Fibroblast of lung (primary cell): ENCODE results near the gene CHCHD2.

Source experiments
- EZH2 ChIP-seq: IDR thresholded peaks from 2 replicates; pipeline ENCODE4 v1.5.1; 2012; ENCODE audit warnings: low read length, control low read depth, mild to moderate bottlenecking; ENCODE audit errors: missing control alignments
- TF ChIP-seq, protein P1 (sequence below), 2 donors: IDR thresholded peaks in 1 of 2; conservative IDR thresholded peaks in 1 of 2; 1 replicate in 1 of 2; 2 replicates in 1 of 2; pipeline ENCODE4 v1.5.1; 2011 to 2012; ENCODE audit warnings: low read length in 2 of 2, control low read depth in 1 of 2, inconsistent platforms in 1 of 2, low read depth in 1 of 2, mild to moderate bottlenecking in 1 of 2

DNA sequence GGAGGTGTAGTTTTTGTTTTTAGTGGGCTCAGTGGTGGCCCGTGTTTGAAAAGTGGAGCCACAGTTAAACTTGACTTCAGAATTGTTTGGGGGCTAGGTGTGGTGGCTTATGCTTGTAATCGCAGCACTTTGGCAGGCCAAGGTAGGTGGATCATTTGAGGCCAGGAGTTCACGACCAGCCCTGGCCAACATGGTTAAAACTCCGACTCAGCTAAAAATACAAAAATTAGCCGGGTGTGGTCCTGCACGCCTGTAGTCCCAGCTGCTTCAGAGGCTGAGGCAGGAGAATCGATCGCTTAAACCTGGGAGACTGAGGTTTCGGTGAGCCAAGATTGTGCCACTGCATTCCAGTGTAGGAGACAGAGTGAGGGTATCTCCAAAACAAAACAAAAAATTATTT lies 52.9 kb downstream of the CHCHD2 start:
- TF ChIP-seq EZH2, result no peak
- TF ChIP-seq, protein P1, sequence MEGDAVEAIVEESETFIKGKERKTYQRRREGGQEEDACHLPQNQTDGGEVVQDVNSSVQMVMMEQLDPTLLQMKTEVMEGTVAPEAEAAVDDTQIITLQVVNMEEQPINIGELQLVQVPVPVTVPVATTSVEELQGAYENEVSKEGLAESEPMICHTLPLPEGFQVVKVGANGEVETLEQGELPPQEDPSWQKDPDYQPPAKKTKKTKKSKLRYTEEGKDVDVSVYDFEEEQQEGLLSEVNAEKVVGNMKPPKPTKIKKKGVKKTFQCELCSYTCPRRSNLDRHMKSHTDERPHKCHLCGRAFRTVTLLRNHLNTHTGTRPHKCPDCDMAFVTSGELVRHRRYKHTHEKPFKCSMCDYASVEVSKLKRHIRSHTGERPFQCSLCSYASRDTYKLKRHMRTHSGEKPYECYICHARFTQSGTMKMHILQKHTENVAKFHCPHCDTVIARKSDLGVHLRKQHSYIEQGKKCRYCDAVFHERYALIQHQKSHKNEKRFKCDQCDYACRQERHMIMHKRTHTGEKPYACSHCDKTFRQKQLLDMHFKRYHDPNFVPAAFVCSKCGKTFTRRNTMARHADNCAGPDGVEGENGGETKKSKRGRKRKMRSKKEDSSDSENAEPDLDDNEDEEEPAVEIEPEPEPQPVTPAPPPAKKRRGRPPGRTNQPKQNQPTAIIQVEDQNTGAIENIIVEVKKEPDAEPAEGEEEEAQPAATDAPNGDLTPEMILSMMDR (conservative IDR thresholded peaks at IDR 0.05 in 1 of 2, IDR thresholded peaks at IDR 0.05 in 1 of 2; ENCODE audit: low read depth in 1 of 2, low read length in 2 of 2), result no peak
